ENCODE measurements around the gene PCDHGB1. TPM values are rescaled to one million over a fixed set of nuclear protein-coding genes. Genes with fewer than 3 reads are reported as not detected.
A peak's percentile ranks its signal among the peaks of the same experiment; 100 is the strongest.

Gene PCDHGB1
- total RNA-seq, 1 experiment from 2014 or later = 0.15 TPM

- H3K9ac ChIP-seq (ENCODE audit: low read length) = no peak within 1 kb of the TSS
- TF ChIP-seq, protein P1, sequence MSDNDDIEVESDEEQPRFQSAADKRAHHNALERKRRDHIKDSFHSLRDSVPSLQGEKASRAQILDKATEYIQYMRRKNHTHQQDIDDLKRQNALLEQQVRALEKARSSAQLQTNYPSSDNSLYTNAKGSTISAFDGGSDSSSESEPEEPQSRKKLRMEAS (IDR thresholded peaks at IDR 0.05) = peak; percentile 81
- peak; percentile 57 for TF ChIP-seq RAD21 (IDR thresholded peaks at IDR 0.05; ENCODE audit: low read depth)
- no peak for TF ChIP-seq FOSL1 (IDR thresholded peaks at IDR 0.05; ENCODE audit: low read depth)
- TF ChIP-seq, protein P2, sequence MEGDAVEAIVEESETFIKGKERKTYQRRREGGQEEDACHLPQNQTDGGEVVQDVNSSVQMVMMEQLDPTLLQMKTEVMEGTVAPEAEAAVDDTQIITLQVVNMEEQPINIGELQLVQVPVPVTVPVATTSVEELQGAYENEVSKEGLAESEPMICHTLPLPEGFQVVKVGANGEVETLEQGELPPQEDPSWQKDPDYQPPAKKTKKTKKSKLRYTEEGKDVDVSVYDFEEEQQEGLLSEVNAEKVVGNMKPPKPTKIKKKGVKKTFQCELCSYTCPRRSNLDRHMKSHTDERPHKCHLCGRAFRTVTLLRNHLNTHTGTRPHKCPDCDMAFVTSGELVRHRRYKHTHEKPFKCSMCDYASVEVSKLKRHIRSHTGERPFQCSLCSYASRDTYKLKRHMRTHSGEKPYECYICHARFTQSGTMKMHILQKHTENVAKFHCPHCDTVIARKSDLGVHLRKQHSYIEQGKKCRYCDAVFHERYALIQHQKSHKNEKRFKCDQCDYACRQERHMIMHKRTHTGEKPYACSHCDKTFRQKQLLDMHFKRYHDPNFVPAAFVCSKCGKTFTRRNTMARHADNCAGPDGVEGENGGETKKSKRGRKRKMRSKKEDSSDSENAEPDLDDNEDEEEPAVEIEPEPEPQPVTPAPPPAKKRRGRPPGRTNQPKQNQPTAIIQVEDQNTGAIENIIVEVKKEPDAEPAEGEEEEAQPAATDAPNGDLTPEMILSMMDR (IDR thresholded peaks at IDR 0.05 in 2 of 3, conservative IDR thresholded peaks at IDR 0.05 in 1 of 3; ENCODE audit: borderline replicate concordance in 1 of 3, insufficient read depth in 1 of 3, low read depth in 2 of 3, low read length in 2 of 3) = peak; percentile 33 to 53 (median 52); a peak in 4 of 6 replicates
- H2AFZ ChIP-seq (ENCODE audit: low read depth, low read length, poor library complexity, severe bottlenecking) = no peak within 1 kb of the TSS
- intact Hi-C loops (cut with micrococcal nuclease) = no loop called here
- H3K4me2 ChIP-seq (ENCODE audit: low read length) = no peak within 1 kb of the TSS
- ChIA-PET RAD21 (ENCODE audit: low non-redundant PET in 1 of 2, low total read pairs in 2 of 2, uncharacterized antibody in 2 of 2, unreplicated experiment in 2 of 2) (no interaction called here), CTCF (interaction anchor here (1.0 to 1.3 kb wide), 2 partner anchors 165 to 172 kb away, joined by 3 read pairs; no protein-coding TSS in a partner anchor), POLR2A (no interaction called here)
- H3K9me2 ChIP-seq (ENCODE audit: insufficient read depth) = no peaks in the 10 kb centered on the region
- no TSS peak for BruUV-seq (replicated peaks)
- no peaks in the 10 kb centered on the region for H3K27me3 ChIP-seq (ENCODE audit: insufficient read depth, low read length)
- no peaks in the 10 kb centered on the region for H3K4me1 ChIP-seq (ENCODE audit: control insufficient read depth in 1 of 2, insufficient read depth in 2 of 2, low read length in 2 of 2)
- ATAC-seq = peak; percentile 70
- no peak within 1 kb of the TSS for H3K4me3 ChIP-seq (replicated peaks in 1 of 2; ENCODE audit: low read depth in 1 of 2, low read length in 2 of 2)
- H4K20me1 ChIP-seq (ENCODE audit: insufficient read depth) = no peaks in the 10 kb centered on the region
- no peaks in the 10 kb centered on the region for H3K79me2 ChIP-seq (ENCODE audit: insufficient read depth, low read length)
- DNase-seq (ENCODE audit: low read depth, low spot score) = peak; percentile 21
- H3K36me3 ChIP-seq (ENCODE audit: control insufficient read depth in 1 of 2, insufficient read depth in 2 of 2, low read length in 2 of 2) = no peaks in the 10 kb centered on the region
- H3K9me3 ChIP-seq (ENCODE audit: control insufficient read depth in 1 of 2, insufficient read depth in 1 of 2, low read depth in 1 of 2, low read length in 2 of 2) = no peaks in the 10 kb centered on the region
- H3K27ac ChIP-seq (ENCODE audit: low read depth, low read length) = no peak within 1 kb of the TSS
Measured at GRCh38 chr5:141392429-141393198, 42.7 kb downstream of the PCDHGB1 start, which contains the start of gene PCDHGA8. Gene PCDHGA8, plus strand, starts transcription at chr5:141392633. Its CDS starts 181 bp downstream, at chr5:141392814.

- no peaks in the 10 kb centered on the region for H3K9me2 ChIP-seq (ENCODE audit: insufficient read depth)
- no peak overlapping the region for H3K4me2 ChIP-seq (ENCODE audit: low read length)
- H4K20me1 ChIP-seq (ENCODE audit: insufficient read depth) = no peaks in the 10 kb centered on the region
- H3K9ac ChIP-seq (ENCODE audit: low read length) = no peak overlapping the region
- H3K36me3 ChIP-seq (ENCODE audit: control insufficient read depth in 1 of 2, insufficient read depth in 2 of 2, low read length in 2 of 2) = no peaks in the 10 kb centered on the region
- ATAC-seq (no peak), DNase-seq (ENCODE audit: low read depth, low spot score) (no peak)
- ChIA-PET POLR2A (no interaction called here), RAD21 (ENCODE audit: low non-redundant PET in 1 of 2, low total read pairs in 2 of 2, uncharacterized antibody in 2 of 2, unreplicated experiment in 2 of 2) (no interaction called here), CTCF (interaction anchor here (1.3 kb wide), 1 partner anchor 164 kb away, joined by 3 read pairs; no protein-coding TSS in a partner anchor)
- H2AFZ ChIP-seq (ENCODE audit: low read depth, low read length, poor library complexity, severe bottlenecking) = no peak overlapping the region
- no peak overlapping the region for H3K27ac ChIP-seq (ENCODE audit: low read depth, low read length)
- H3K79me2 ChIP-seq (ENCODE audit: insufficient read depth, low read length) = no peaks in the 10 kb centered on the region
- no peaks in the 10 kb centered on the region for H3K9me3 ChIP-seq (ENCODE audit: control insufficient read depth in 1 of 2, insufficient read depth in 1 of 2, low read depth in 1 of 2, low read length in 2 of 2)
- H3K4me3 ChIP-seq (replicated peaks in 1 of 2; ENCODE audit: low read depth in 1 of 2, low read length in 2 of 2) = no peak overlapping the region
- H3K27me3 ChIP-seq (ENCODE audit: insufficient read depth, low read length) = no peaks in the 10 kb centered on the region
- no peaks in the 10 kb centered on the region for H3K4me1 ChIP-seq (ENCODE audit: control insufficient read depth in 1 of 2, insufficient read depth in 2 of 2, low read length in 2 of 2)
- BruUV-seq (replicated peaks) = no TSS peak
- intact Hi-C loops (cut with micrococcal nuclease) = no loop called here
- TF ChIP-seq, protein P2 (IDR thresholded peaks at IDR 0.05 in 2 of 3, conservative IDR thresholded peaks at IDR 0.05 in 1 of 3; ENCODE audit: borderline replicate concordance in 1 of 3, insufficient read depth in 1 of 3, low read depth in 2 of 3, low read length in 2 of 3) = no peak
- TF ChIP-seq SRF (IDR thresholded peaks at IDR 0.05; ENCODE audit: low read depth) (no peak), POLR2AphosphoS5 (IDR thresholded peaks at IDR 0.05; ENCODE audit: low read depth, low read length) (no peak), CBX3 (IDR thresholded peaks at IDR 0.05; ENCODE audit: low read depth) (no peak)
- TF ChIP-seq, protein P3, sequence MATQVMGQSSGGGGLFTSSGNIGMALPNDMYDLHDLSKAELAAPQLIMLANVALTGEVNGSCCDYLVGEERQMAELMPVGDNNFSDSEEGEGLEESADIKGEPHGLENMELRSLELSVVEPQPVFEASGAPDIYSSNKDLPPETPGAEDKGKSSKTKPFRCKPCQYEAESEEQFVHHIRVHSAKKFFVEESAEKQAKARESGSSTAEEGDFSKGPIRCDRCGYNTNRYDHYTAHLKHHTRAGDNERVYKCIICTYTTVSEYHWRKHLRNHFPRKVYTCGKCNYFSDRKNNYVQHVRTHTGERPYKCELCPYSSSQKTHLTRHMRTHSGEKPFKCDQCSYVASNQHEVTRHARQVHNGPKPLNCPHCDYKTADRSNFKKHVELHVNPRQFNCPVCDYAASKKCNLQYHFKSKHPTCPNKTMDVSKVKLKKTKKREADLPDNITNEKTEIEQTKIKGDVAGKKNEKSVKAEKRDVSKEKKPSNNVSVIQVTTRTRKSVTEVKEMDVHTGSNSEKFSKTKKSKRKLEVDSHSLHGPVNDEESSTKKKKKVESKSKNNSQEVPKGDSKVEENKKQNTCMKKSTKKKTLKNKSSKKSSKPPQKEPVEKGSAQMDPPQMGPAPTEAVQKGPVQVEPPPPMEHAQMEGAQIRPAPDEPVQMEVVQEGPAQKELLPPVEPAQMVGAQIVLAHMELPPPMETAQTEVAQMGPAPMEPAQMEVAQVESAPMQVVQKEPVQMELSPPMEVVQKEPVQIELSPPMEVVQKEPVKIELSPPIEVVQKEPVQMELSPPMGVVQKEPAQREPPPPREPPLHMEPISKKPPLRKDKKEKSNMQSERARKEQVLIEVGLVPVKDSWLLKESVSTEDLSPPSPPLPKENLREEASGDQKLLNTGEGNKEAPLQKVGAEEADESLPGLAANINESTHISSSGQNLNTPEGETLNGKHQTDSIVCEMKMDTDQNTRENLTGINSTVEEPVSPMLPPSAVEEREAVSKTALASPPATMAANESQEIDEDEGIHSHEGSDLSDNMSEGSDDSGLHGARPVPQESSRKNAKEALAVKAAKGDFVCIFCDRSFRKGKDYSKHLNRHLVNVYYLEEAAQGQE (IDR thresholded peaks at IDR 0.05; ENCODE audit: low read depth) = no peak
- TF ChIP-seq, protein P4, sequence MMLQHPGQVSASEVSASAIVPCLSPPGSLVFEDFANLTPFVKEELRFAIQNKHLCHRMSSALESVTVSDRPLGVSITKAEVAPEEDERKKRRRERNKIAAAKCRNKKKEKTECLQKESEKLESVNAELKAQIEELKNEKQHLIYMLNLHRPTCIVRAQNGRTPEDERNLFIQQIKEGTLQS (IDR thresholded peaks at IDR 0.05) = no peak
Measured at GRCh38 chr5:141393267-141393666, 43.4 kb downstream of the PCDHGB1 start.
